ENCODE results near the gene THSD4.

- TF ChIP-seq, protein P1, sequence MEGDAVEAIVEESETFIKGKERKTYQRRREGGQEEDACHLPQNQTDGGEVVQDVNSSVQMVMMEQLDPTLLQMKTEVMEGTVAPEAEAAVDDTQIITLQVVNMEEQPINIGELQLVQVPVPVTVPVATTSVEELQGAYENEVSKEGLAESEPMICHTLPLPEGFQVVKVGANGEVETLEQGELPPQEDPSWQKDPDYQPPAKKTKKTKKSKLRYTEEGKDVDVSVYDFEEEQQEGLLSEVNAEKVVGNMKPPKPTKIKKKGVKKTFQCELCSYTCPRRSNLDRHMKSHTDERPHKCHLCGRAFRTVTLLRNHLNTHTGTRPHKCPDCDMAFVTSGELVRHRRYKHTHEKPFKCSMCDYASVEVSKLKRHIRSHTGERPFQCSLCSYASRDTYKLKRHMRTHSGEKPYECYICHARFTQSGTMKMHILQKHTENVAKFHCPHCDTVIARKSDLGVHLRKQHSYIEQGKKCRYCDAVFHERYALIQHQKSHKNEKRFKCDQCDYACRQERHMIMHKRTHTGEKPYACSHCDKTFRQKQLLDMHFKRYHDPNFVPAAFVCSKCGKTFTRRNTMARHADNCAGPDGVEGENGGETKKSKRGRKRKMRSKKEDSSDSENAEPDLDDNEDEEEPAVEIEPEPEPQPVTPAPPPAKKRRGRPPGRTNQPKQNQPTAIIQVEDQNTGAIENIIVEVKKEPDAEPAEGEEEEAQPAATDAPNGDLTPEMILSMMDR (conservative IDR thresholded peaks at IDR 0.05; ENCODE audit: low read length), result no peak
- TF ChIP-seq EZH2phosphoT487 (IDR thresholded peaks at IDR 0.05; ENCODE audit: borderline replicate concordance, low read depth, low read length), result no peak
Measured at GRCh38 chr15:71109130-71109529, 6.1 kb upstream of the THSD4 start.
